Measurements from ENCODE around the gene TP53I3.

DNA sequence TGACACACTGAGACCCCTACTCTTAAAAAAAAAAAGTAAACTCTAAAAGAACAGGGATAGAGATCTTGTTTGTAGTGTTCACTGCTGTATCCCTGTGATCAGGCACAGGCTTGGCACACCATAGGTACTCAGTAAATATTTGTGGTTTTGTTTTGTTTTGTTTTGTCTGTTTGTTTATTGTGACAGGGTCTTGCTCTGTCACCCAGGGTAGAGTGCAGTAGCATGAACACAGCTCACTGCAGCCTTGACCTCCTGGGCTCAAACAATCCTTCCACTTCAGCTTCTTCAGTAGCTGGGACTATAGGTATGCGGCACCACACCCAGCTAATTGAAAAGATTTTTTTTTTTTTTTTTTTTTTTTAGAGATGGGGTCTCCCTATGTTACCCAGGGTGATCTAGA lies 31.7 kb downstream of the TP53I3 start:
- TF ChIP-seq, protein P1, sequence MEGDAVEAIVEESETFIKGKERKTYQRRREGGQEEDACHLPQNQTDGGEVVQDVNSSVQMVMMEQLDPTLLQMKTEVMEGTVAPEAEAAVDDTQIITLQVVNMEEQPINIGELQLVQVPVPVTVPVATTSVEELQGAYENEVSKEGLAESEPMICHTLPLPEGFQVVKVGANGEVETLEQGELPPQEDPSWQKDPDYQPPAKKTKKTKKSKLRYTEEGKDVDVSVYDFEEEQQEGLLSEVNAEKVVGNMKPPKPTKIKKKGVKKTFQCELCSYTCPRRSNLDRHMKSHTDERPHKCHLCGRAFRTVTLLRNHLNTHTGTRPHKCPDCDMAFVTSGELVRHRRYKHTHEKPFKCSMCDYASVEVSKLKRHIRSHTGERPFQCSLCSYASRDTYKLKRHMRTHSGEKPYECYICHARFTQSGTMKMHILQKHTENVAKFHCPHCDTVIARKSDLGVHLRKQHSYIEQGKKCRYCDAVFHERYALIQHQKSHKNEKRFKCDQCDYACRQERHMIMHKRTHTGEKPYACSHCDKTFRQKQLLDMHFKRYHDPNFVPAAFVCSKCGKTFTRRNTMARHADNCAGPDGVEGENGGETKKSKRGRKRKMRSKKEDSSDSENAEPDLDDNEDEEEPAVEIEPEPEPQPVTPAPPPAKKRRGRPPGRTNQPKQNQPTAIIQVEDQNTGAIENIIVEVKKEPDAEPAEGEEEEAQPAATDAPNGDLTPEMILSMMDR (IDR thresholded peaks at IDR 0.05), result no peak
- no peak for TF ChIP-seq POLR2A (IDR thresholded peaks at IDR 0.05)
